Tibial artery (tissue), 4 donors: Measurements from ENCODE around the gene VDAC2.
A peak's percentile ranks its signal among the peaks of the same experiment; 100 is the strongest.

Experiments used
- DNase-seq, 2 donors: peaks; one replicate each; pipeline ENCODE4 v3.0.0-alpha.2; 2019
- H3K27ac ChIP-seq, 2 donors: fragments of 200-600 bp; sonication (generic) in 1 of 2; 1 replicate in 1 of 2; 2 replicates in 1 of 2; pipeline ENCODE4 v1.5.1; 2018 to 2019; ENCODE audit warnings: mild to moderate bottlenecking in 1 of 2
- H3K27me3 ChIP-seq, 2 donors: fragments of 200-600 bp; sonication (generic) in 1 of 2; one replicate each; pipeline versions ENCODE4 v1.5.1 to v1.6.0; 2016 to 2019
- H3K36me3 ChIP-seq, 3 donors: fragments of 200-600 bp; sonication (generic) in 2 of 3; one replicate each; pipeline ENCODE4 v1.5.1; 2016 to 2019; ENCODE audit warnings: mild to moderate bottlenecking in 2 of 3
- H3K4me1 ChIP-seq, 4 donors: fragments of 200-600 bp; sonication (generic) in 2 of 4; 1 replicate in 3 of 4; 2 replicates in 1 of 4; pipeline ENCODE4 v1.5.1; 2016 to 2019
- H3K4me3 ChIP-seq, 2 donors: fragments of 200-600 bp; sonication (generic) in 1 of 2; 1 replicate in 1 of 2; 2 replicates in 1 of 2; pipeline ENCODE4 v1.5.1; 2018 to 2019; ENCODE audit warnings: mild to moderate bottlenecking in 2 of 2
- H3K9me3 ChIP-seq, 3 donors: fragments of 200-600 bp; sonication (generic) in 1 of 3; one replicate each; pipeline ENCODE4 v1.5.1; 2016 to 2019
- intact Hi-C: fragments of 100-400 bp; cut with DNase I; formaldehyde crosslinking; loops from one replicate; pipeline ENCODE4 v1.15.0; 2023; ENCODE audit warnings: low total_unique reads
- TF ChIP-seq, protein P1 (sequence below), 2 experiments: fragments of 200-600 bp in 1 of 2; fragments of 450-650 bp in 1 of 2; IDR thresholded peaks; one replicate each; pipeline ENCODE4 v1.5.1; 2017 to 2019; ENCODE audit warnings: antibody characterized with exemption in 2 of 2, mild to moderate bottlenecking in 1 of 2, moderate library complexity in 1 of 2

VDAC2 gene

GRCh38 chr10:75175046-75175445 is 35.5 kb upstream of the VDAC2 start:
- Histone ChIP-seq H3K9me3 (no peaks in the 10 kb centered on the region), H3K4me3 (no peak overlapping the region), H3K27me3 (no peaks in the 10 kb centered on the region), H3K27ac (no peak overlapping the region), H3K4me1 (peaks cover 0 to 14% (median 0%) of the 10 kb centered on the region in 4 donors), H3K36me3 (peaks cover 8 to 27% (median 12%) of the 10 kb centered on the region in 3 donors)
- intact Hi-C loops = no loop called here
- DNase-seq = no peak
- TF ChIP-seq, protein P1, sequence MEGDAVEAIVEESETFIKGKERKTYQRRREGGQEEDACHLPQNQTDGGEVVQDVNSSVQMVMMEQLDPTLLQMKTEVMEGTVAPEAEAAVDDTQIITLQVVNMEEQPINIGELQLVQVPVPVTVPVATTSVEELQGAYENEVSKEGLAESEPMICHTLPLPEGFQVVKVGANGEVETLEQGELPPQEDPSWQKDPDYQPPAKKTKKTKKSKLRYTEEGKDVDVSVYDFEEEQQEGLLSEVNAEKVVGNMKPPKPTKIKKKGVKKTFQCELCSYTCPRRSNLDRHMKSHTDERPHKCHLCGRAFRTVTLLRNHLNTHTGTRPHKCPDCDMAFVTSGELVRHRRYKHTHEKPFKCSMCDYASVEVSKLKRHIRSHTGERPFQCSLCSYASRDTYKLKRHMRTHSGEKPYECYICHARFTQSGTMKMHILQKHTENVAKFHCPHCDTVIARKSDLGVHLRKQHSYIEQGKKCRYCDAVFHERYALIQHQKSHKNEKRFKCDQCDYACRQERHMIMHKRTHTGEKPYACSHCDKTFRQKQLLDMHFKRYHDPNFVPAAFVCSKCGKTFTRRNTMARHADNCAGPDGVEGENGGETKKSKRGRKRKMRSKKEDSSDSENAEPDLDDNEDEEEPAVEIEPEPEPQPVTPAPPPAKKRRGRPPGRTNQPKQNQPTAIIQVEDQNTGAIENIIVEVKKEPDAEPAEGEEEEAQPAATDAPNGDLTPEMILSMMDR (IDR thresholded peaks at IDR 0.05) = no peak

DNA sequence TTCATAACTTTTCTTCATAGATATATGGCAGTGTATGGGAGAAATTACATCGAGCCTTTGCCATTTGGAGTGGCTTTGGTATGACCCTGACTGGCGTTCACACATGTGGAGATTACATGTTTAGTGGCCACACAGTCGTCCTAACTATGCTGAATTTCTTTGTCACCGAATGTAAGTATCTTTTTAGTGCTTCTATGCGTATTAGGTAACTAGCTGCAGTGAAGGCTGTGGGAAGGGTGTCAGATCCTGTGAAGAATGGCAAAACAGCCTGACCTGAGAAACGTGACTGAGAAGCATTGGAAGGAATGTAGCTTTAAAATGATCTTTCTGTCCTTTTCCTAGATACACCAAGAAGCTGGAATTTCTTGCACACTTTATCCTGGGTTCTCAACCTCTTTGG is 34.5 kb upstream of the VDAC2 start:
- no peak for DNase-seq
- H3K27ac ChIP-seq = no peak overlapping the region
- no peak overlapping the region for H3K4me3 ChIP-seq
- intact Hi-C loops = no loop called here
- TF ChIP-seq, protein P1 (IDR thresholded peaks at IDR 0.05) = no peak
- peaks cover 0 to 13% (median 0%) of the 10 kb centered on the region in 4 donors for H3K4me1 ChIP-seq
- H3K36me3 ChIP-seq = peaks cover 8 to 27% (median 12%) of the 10 kb centered on the region in 3 donors
- no peaks in the 10 kb centered on the region for H3K27me3 ChIP-seq
- no peaks in the 10 kb centered on the region for H3K9me3 ChIP-seq

GRCh38 chr10:75176736-75177135 is 33.9 kb upstream of the VDAC2 start:
- intact Hi-C loops = no loop called here

DNA sequence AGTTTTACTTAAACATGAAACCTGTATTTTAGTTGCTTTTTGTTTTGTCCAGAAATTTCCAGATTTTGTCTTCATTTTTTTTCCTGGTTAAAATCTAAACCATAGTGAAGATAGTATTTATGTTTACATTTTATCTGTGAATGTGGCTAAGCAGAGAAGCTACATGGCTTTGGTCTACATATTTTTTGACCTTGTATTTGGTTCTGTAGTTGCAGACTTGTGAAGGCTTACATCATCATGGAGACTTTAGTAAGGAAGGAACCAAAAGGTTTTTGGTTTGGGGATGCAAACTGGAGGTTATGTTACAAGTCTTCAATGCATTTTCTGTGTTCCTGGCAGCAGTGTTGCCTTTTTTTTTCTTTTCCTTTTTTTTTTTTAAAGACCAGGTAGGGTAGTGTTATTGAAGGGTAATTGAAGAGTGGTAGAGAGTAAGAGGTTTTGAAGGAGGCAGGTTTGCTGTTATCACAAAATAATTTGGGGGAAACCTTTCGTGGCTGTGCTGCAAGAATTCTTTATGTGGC is 30.9 kb upstream of the VDAC2 start:
- no peak overlapping the region for H3K27ac ChIP-seq
- intact Hi-C loops = no loop called here

More at GRCh38 chr10:75176736-75177135, 33.9 kb upstream of the VDAC2 start:
- Histone ChIP-seq H3K4me1 (peaks cover 0 to 13% (median 0%) of the 10 kb centered on the region in 4 donors), H3K27me3 (no peaks in the 10 kb centered on the region), H3K27ac (no peak overlapping the region), H3K9me3 (no peaks in the 10 kb centered on the region), H3K36me3 (peaks cover 8 to 27% (median 12%) of the 10 kb centered on the region in 3 donors), H3K4me3 (no peak overlapping the region)
- DNase-seq = no peak
- TF ChIP-seq, protein P1 (IDR thresholded peaks at IDR 0.05) = no peak

GRCh38 chr10:75180592-75180991 is 30.0 kb upstream of the VDAC2 start:
- Histone ChIP-seq H3K27me3 (no peaks in the 10 kb centered on the region), H3K4me3 (no peak overlapping the region), H3K4me1 (peaks cover 0 to 13% (median 0%) of the 10 kb centered on the region in 4 donors), H3K36me3 (peaks cover 8 to 21% (median 12%) of the 10 kb centered on the region in 3 donors), H3K9me3 (no peaks in the 10 kb centered on the region), H3K27ac (peak overlapping the region in 1 of 2 donors; percentile 0)
- intact Hi-C loops = no loop called here
- no peak for DNase-seq
- TF ChIP-seq, protein P1 (IDR thresholded peaks at IDR 0.05) = no peak

More for the DNA sequence above, 30.9 kb upstream of the VDAC2 start:
- peaks cover 8 to 21% (median 12%) of the 10 kb centered on the region in 3 donors for H3K36me3 ChIP-seq
- H3K4me3 ChIP-seq = no peak overlapping the region
- DNase-seq = no peak
- no peaks in the 10 kb centered on the region for H3K9me3 ChIP-seq
- peaks cover 0 to 13% (median 0%) of the 10 kb centered on the region in 4 donors for H3K4me1 ChIP-seq
- TF ChIP-seq, protein P1 (IDR thresholded peaks at IDR 0.05) = no peak
- H3K27me3 ChIP-seq = no peaks in the 10 kb centered on the region
